ENCODE measurements around the gene TEX264. TPM values are rescaled to one million over a fixed set of nuclear protein-coding genes. Genes with fewer than 3 reads are reported as not detected.

The TEX264 gene
- total RNA-seq, 1 experiment from 2014 or later: 70.5 TPM

DNA sequence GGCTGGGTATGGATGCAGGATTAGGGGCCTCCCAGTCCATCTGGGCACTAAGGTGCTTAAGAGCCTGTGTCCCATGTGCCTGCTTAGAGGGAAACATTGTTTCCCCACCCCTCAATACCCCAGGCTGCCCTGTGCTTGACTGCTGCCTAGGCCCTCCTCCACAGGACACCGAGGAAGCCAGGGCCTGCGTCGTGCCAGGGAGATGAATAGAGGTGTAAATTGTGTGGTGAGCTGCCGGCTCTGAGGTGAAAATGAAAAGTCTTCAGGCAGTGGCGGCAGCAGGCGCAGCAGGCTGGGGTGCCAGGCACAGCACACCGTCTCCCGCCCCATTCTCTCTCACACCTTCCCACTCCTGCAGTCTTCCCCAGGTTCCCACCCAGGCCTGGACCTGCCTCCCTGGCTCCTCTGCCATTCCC is 21.9 kb downstream of the TEX264 start:
- DNase-seq (ENCODE audit: low read depth): no peak

GRCh38 chr3:51696954-51697353 is 25.9 kb downstream of the TEX264 start:
- DNase-seq (ENCODE audit: low read depth): no peak

DNA sequence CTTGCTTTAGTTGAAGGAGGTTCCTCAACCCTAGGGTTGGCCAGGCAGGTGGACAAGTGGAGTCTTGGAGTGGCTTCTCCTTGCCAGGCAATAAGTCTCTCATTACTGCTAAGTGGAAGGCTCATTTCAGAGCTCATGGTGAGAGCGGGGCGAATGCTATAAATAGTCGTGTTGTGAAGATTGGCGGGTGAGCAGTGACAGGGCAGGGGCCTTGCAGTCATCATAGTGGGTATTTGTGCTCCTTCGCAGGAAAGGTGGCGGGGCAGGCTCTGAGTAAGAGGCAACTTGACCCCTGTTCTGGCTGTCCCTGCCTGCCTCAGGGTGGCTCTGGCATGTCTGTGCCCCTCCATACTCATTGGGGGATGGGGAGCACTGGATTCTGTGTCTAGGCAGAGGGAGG is 27.2 kb downstream of the TEX264 start:
- no peak for DNase-seq (ENCODE audit: low read depth)

DNA sequence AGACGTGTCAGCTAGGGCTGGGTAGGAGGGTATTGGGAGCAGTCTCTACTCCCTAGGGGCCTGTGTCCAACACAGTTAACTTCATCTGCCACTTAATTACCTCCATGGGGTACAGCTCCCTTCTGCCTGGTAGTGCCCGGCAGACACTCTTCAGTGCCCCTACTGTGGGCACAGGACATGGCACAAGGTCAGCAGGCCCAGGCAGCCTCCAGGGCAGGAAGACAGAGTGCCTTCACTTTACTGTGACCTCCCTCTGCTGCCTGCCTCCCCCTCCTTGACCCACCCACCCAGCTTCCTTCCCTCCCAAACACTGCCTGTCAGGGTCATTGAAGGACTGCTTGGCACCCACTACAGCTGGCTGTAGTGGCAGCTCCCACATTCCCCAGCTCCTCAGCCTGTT is 29.4 kb downstream of the TEX264 start:
- DNase-seq (ENCODE audit: low read depth): no peak

- DNase-seq (ENCODE audit: low read depth): no peak
These were observed 31.1 kb downstream of the TEX264 start for GRCh38 chr3:51702156-51702555.

GRCh38 chr3:51703068-51703760 is 32.2 kb downstream of the TEX264 start:
- DNase-seq (ENCODE audit: low read depth): no peak

DNA sequence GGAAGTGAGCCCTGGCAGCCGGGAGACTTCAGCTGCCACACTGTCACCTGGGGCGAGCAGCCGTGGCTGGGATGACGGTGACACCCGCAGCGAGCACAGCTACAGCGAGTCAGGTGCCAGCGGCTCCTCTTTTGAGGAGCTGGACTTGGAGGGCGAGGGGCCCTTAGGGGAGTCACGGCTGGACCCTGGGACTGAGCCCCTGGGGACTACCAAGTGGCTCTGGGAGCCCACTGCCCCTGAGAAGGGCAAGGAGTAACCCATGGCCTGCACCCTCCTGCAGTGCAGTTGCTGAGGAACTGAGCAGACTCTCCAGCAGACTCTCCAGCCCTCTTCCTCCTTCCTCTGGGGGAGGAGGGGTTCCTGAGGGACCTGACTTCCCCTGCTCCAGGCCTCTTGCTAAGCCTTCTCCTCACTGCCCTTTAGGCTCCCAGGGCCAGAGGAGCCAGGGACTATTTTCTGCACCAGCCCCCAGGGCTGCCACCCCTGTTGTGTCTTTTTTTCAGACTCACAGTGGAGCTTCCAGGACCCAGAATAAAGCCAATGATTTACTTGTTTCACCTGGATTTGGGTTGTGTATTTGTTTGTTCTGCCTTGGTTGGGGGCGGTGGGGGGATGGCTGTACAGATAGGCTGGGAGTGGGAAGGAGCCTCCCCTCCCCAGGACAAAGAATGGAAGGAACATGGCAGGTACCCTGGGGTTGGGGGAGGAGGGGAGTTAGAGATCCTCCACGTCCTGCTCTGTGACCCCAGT is 32.9 kb downstream of the TEX264 start:
- DNase-seq (ENCODE audit: low read depth): no peak

GRCh38 chr3:51704511-51704950 is 33.5 kb downstream of the TEX264 start:
- DNase-seq (ENCODE audit: low read depth): no peak

DNA sequence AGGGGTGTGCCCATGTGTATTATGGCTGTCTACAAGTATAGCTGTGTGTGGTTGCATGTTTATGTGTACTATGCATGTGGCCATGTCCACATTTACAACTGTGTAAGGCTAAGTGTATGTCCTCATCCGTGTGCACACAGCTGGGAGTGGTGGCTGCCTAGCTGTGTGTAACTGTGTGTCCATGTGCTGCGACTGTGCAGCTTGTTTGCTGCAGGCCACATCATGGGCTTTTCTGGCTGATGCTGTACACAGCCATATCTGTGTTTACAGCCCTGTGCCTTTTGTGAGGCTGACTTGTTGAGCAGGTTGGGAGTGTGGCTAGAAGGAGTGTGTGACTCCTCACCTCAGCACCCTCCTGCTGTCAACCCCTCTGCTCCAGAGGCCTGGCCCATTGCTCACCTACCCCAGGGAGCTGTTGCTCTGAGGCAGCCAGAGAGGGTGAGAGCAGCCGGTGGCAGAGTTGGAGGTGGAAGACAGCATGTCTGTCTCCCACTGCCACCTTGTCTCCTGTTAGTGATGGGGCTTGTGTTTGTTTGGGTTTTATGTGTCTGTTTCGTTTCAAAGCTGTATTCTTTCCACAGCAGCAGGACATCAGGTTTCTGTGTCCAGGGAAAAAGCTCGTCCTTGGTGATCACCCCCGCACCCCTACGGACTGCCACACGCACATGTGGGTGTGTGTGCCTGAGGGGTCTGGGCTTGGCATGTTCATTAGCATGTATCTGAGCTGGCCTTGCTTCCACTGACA is 34.4 kb downstream of the TEX264 start:
- DNase-seq (ENCODE audit: low read depth): no peak

DNA sequence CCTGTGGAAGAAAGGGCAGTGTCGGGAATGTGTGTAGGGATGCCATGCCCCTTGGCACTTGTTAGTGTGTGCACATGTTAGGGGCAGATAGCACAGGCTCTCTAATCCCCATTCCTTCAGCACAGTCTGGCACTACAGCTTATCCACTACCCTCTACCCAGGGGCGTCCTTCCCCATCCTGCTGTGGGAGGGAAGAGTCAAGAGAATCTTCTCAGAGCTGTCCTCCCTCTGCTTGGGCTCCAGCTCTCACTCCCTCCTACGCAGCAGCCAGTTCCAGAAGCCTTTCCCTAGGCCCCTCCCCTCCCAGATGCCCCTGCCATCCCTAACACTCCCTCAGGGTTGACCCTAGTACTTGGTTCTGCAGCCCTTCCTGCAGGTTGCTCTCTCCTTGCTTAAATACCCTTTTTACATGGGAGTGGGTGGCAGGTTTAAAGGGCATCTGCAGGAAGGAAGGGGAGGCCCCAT is 35.0 kb downstream of the TEX264 start:
- no peak for DNase-seq (ENCODE audit: low read depth)

DNA sequence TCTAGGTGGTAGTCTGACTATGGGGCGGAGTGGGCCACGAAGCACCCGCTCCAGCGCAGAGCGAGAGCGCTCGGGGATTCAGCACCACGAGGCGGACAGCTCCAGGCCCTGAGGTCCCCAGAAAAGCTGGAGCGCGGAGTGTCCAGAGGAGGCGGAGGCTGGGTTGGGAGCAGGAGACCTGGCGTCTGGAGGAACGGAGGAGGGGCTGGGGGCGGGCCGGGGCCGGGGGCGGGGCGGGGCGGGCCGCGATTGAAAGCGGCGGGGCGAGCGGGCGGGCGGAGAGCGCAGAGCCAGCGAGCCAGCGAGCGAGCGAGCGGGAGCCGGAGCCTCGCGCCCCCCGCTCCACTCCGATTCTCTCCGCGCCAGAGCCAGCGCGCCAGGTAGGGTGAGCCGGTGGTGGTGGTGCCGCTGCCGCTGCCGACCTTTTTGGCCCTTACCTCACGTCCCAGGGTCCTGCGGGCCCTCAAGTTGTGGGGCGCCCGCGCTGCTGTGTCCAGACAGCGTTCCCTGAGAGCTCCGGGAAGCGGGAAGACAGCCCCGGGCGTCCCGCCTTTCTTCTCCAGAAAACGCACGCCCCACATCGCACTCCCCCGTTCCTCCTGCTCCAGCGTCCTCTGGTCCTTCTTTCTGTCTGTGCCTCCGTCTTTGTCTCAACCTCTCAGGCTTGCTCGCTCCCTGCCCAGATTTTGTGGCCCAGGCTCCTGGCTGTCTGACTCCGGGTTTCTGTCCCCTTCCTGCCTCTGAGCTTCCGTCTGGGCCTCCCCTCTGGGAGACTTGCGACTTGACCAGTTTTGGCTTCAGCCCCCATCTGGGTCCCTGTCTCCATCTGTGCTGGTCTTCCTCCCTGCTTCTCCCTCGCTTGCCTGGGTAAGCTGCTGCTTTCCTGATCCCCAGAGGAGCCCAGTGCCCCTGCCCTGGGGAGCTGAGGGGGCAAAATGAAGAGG is 36.0 kb downstream of the TEX264 start, which contains the start of gene GRM2:
TSS of gene GRM2 (plus strand) at position 281 of the 944 bp plus-strand sequence. CDS start 1,916 bp downstream, outside the sequence.
- DNase-seq (ENCODE audit: low read depth): peak; percentile 24

GRCh38 chr3:51708216-51708845 is 37.3 kb downstream of the TEX264 start:
- no peak for DNase-seq (ENCODE audit: low read depth)

GRCh38 chr3:51709004-51709420 is 38.0 kb downstream of the TEX264 start:
- no peak for DNase-seq (ENCODE audit: low read depth)

- DNase-seq (ENCODE audit: low read depth): no peak
These were observed 38.6 kb downstream of the TEX264 start for GRCh38 chr3:51709675-51710074.

GRCh38 chr3:51710631-51711351 is 39.7 kb downstream of the TEX264 start:
- DNase-seq (ENCODE audit: low read depth): no peak

- no peak for DNase-seq (ENCODE audit: low read depth)
These were observed 40.4 kb downstream of the TEX264 start for GRCh38 chr3:51711352-51712037.

DNA sequence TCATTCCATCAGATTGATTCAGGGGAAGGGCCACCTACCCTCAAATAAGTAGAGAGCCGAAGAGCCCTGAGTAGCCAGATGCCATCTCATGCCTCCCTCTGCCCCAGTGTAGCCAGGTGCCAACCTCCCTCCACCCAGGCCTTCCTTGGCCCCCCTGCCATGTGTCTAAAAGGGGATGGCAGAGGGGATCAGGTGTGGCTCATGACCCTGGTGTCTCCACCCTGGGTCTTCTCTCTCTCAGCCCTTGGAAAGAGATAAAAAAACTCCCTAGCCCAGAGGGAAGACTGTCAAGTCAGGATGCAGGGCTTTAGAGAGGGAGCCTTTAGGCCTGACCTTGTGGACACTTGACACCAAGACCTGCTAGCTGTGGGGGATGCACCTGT is 41.0 kb downstream of the TEX264 start:
- no peak for DNase-seq (ENCODE audit: low read depth)

GRCh38 chr3:51712511-51712931 is 41.5 kb downstream of the TEX264 start:
- no peak for DNase-seq (ENCODE audit: low read depth)

DNA sequence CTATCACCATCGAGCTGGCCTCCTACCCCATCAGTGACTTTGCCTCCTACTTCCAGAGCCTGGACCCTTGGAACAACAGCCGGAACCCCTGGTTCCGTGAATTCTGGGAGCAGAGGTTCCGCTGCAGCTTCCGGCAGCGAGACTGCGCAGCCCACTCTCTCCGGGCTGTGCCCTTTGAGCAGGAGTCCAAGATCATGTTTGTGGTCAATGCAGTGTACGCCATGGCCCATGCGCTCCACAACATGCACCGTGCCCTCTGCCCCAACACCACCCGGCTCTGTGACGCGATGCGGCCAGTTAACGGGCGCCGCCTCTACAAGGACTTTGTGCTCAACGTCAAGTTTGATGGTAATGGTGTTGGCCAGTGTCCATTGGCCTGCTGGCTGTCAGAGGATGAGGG is 41.9 kb downstream of the TEX264 start:
- no peak for DNase-seq (ENCODE audit: low read depth)
